K562 (cell line): Measurements from ENCODE around the gene SMG9. TPM values are rescaled to one million over a fixed set of nuclear protein-coding genes. Genes with fewer than 3 reads are reported as not detected.
A peak's percentile ranks its signal among the peaks of the same experiment; 100 is the strongest.

Source experiments
- ATAC-seq: fragments of 200-7000 bp; cut with Tn5 transposase; 3 replicates; pipeline ENCODE4 v1.9.1; 2020; ENCODE audit warnings: moderate library complexity
- BruUV-seq: library from RNA; stranded (reverse); fragments of 400-500 nt; replicated peaks from 2 replicates; lab custom pipeline; 2021; lab: Mats Ljungman, UMichigan
- CTCF ChIA-PET: fragments of 300-600 bp; formaldehyde crosslinking; extraction: SDS; loops from one replicate; lab custom pipeline; 2021; ENCODE audit warnings: low intra/inter-chr PET ratio; lab: Yijun Ruan, JAX
- POLR2A ChIA-PET: fragments of 300-600, 350-650 bp; sonication (Branson Sonifier 250); formaldehyde crosslinking; extraction: SDS; loops from one replicate; lab custom pipeline; 2021; ENCODE audit warnings: antibody characterized with exemption, inconsistent platforms; lab: Yijun Ruan, JAX
- DNase-seq, 4 experiments: peaks; one replicate each; pipeline versions ENCODE4 v3.0.0 to v3.0.0-alpha.2; 2011 to 2018; ENCODE audit warnings: low spot score in 3 of 4, mixed read lengths in 3 of 4; ENCODE audit errors: extremely low read depth in 1 of 4
- FAIRE-seq: peaks from 2 replicates; lab custom pipeline; 2011; peaks lifted over from hg19 to GRCh38; lab: Jason Lieb, UNC
- H2AFZ ChIP-seq: 2 replicates; pipeline ENCODE4 v1.6.0; 2011; ENCODE audit warnings: low read depth, low read length, control low read depth, inconsistent platforms
- H3K27ac ChIP-seq: fragments of 200-600 bp; 3 replicates; pipeline ENCODE4 v1.8.0; 2011; ENCODE audit warnings: low read depth, mild to moderate bottlenecking, control low read depth, inconsistent platforms, low read length, moderate library complexity, mixed read lengths; ENCODE audit errors: extremely low read depth
- H3K27me3 ChIP-seq, 2 experiments: fragments of 300-600 bp in 1 of 2; 2 replicates in 1 of 2; 3 replicates in 1 of 2; pipeline versions ENCODE4 v1.6.0 to v1.8.0; 2011; ENCODE audit warnings: inconsistent platforms in 2 of 2, low read length in 2 of 2, mild to moderate bottlenecking in 1 of 2, mixed read lengths in 1 of 2, moderate library complexity in 1 of 2; ENCODE audit not compliant: control insufficient read depth in 2 of 2, insufficient read depth in 2 of 2
- H3K36me3 ChIP-seq: fragments of 300-600 bp; 3 replicates; pipeline ENCODE4 v1.8.0; 2011; ENCODE audit warnings: mild to moderate bottlenecking, low read length, inconsistent platforms; ENCODE audit not compliant: control insufficient read depth, insufficient read depth
- H3K4me1 ChIP-seq, 2 experiments: fragments of 200-600 bp in 1 of 2; replicated peaks in 1 of 2; 2 replicates in 1 of 2; 3 replicates in 1 of 2; pipeline versions ENCODE4 v1.5.1 to v1.8.0; 2011; ENCODE audit warnings: inconsistent platforms in 2 of 2, low read length in 2 of 2, mild to moderate bottlenecking in 1 of 2, mixed read lengths in 1 of 2, moderate library complexity in 1 of 2; ENCODE audit not compliant: control insufficient read depth in 2 of 2, insufficient read depth in 2 of 2
- H3K4me2 ChIP-seq: 2 replicates; pipeline ENCODE4 v1.6.1; 2011; ENCODE audit warnings: low read length, control low read depth, inconsistent platforms, mixed read lengths; ENCODE audit not compliant: insufficient read depth
- H3K4me3 ChIP-seq: fragments of 200-600 bp; sonication (generic), shearing (Covaris generic); 2 replicates; pipeline ENCODE4 v1.5.1; 2016; ENCODE audit warnings: control low read depth, inconsistent platforms
- H3K79me2 ChIP-seq: fragments of 200-600 bp; 3 replicates; pipeline ENCODE4 v1.8.0; 2011; ENCODE audit warnings: low read length, inconsistent platforms; ENCODE audit not compliant: control insufficient read depth, insufficient read depth
- H3K9ac ChIP-seq, 2 experiments: 2 replicates each; pipeline versions ENCODE4 v1.6.0 to v1.6.1; 2011; ENCODE audit warnings: low read depth in 2 of 2, low read length in 2 of 2, control low read depth in 1 of 2, inconsistent platforms in 1 of 2, mild to moderate bottlenecking in 1 of 2, mixed read lengths in 1 of 2; ENCODE audit not compliant: insufficient read depth in 1 of 2
- H3K9me1 ChIP-seq: one replicate; pipeline ENCODE4 v1.6.0; 2011; ENCODE audit warnings: inconsistent platforms, mild to moderate bottlenecking, low read length, moderate library complexity; ENCODE audit not compliant: control insufficient read depth, insufficient read depth
- H3K9me3 ChIP-seq: replicated peaks from 2 replicates; pipeline ENCODE4 v1.5.1; 2011; ENCODE audit warnings: low read depth, low read length, inconsistent platforms; ENCODE audit not compliant: control insufficient read depth, insufficient read depth
- H4K20me1 ChIP-seq: replicated peaks from 2 replicates; pipeline ENCODE4 v1.6.1; 2011; ENCODE audit warnings: low read length, inconsistent platforms, mixed read lengths; ENCODE audit not compliant: control insufficient read depth, insufficient read depth
- EP300 ChIP-seq: IDR thresholded peaks from 2 replicates; pipeline ENCODE4 v1.6.1; 2012; ENCODE audit warnings: low read length, improper control_type of control experiment
- ETV6 ChIP-seq, 3 experiments: fragments of 150-350 bp in 1 of 3; sonication (generic) in 1 of 3; formaldehyde crosslinking in 1 of 3; IDR thresholded peaks; 2 replicates each; pipeline versions ENCODE4 v1.6.1 to v1.8.0; 2014 to 2022; ENCODE audit warnings: borderline replicate concordance in 2 of 3, low read depth in 2 of 3, antibody characterized with exemption in 1 of 3, low read length in 1 of 3, mild to moderate bottlenecking in 1 of 3, missing genetic modification reagents in 1 of 3
- NFE2 ChIP-seq: IDR thresholded peaks from 2 replicates; pipeline ENCODE4 v1.6.1; 2014; ENCODE audit warnings: antibody characterized with exemption, low read depth
- NR2F6 ChIP-seq: fragments of 450-650 bp; formaldehyde crosslinking; IDR thresholded peaks from 2 replicates; pipeline ENCODE4 v1.4.0; 2020; ENCODE audit warnings: mild to moderate bottlenecking
- NUFIP1 ChIP-seq: fragments of 450-650 bp; IDR thresholded peaks from 2 replicates; pipeline ENCODE4 v1.6.1; 2018; ENCODE audit not compliant: partially characterized antibody
- PTTG1 ChIP-seq: fragments of 450-650 bp; IDR thresholded peaks from 2 replicates; pipeline ENCODE4 v1.6.1; 2016; ENCODE audit warnings: low read depth, mild to moderate bottlenecking, missing genetic modification characterization, missing compliant biosample characterization
- RBM17 ChIP-seq: fragments of 200-400 bp; formaldehyde crosslinking; IDR thresholded peaks from 2 replicates; pipeline ENCODE4 v1.6.1; 2017; ENCODE audit warnings: low read depth, mild to moderate bottlenecking, low read length, borderline replicate concordance
- SIX5 ChIP-seq, 2 experiments: IDR thresholded peaks; 2 replicates each; pipeline ENCODE4 v1.6.1; 2011; ENCODE audit warnings: low read length in 2 of 2, borderline replicate concordance in 1 of 2, low read depth in 1 of 2, mild to moderate bottlenecking in 1 of 2, moderate library complexity in 1 of 2; ENCODE audit not compliant: insufficient read depth in 1 of 2
- TSHZ1 ChIP-seq: fragments of 250-450 bp; sonication (Bioruptor Pico); IDR thresholded peaks from 2 replicates; pipeline ENCODE4 v1.4.0; 2020; ENCODE audit warnings: mild to moderate bottlenecking, moderate library complexity
- U2AF1 ChIP-seq: fragments of 200-400 bp; formaldehyde crosslinking; optimal IDR thresholded peaks from 2 replicates; pipeline ENCODE3; 2017; ENCODE audit warnings: mild to moderate bottlenecking, low read depth, low read length, moderate library complexity
- XRCC3 ChIP-seq: fragments of 450-650 bp; IDR thresholded peaks from 2 replicates; pipeline ENCODE4 v1.6.1; 2017; ENCODE audit warnings: mild to moderate bottlenecking, moderate library complexity
- ZNF766 ChIP-seq: fragments of 200-800 bp; sonication (Bioruptor generic); conservative IDR thresholded peaks from 2 replicates; pipeline ENCODE4 v1.6.1; 2016; ENCODE audit warnings: missing genetic modification characterization, missing compliant biosample characterization
- WGBS: fragments of 100-300 bp; shearing (Covaris generic); methylation state at CpG from one replicate; pipeline ENCODE4 v1.1.6; 2016; ENCODE audit warnings: low coverage, mixed read lengths; ENCODE audit not compliant: insufficient coverage; ENCODE audit errors: missing lambda C conversion rate; 5-methylcytosine and 5-hydroxymethylcytosine counted together
- in situ Hi-C: fragments of 300-500 bp; cut with MboI; formaldehyde crosslinking; loops from 4 replicates; pipeline ENCODE4 v1.15.0; 2018; ENCODE audit warnings: inconsistent platforms, mixed read lengths
- intact Hi-C: fragments of 100-400 bp; cut with micrococcal nuclease; formaldehyde crosslinking; loops from 2 replicates; pipeline ENCODE4 v1.14.2; 2022
- polyA plus RNA-seq, 8 experiments: library from polyadenylated mRNA; depleted of rRNA in 4 of 8; stranded (reverse) in 5 of 8; unstranded in 3 of 8; fragments of >200 nt; fragmentation: Nextera tagmentation in 2 of 8; fragmentation: Illumina TruSeq in 1 of 8; extraction: Ambion mirVana in 2 of 8; extraction: Trizol in 1 of 8; gene quantifications; 2 replicates each; pipeline versions ENCODE4 v1.2.1 to v1.2.3, GENCODE V29; 2011 to 2014; ENCODE audit warnings: inconsistent platforms in 1 of 8, missing spikeins in 1 of 8
- total RNA-seq, 7 experiments: library from RNA; depleted of rRNA in 6 of 7; stranded (reverse); fragments of >200 nt in 6 of 7; fragmentation: Illumina TruSeq in 2 of 7; extraction: Trizol in 2 of 7; gene quantifications; 2 replicates each; pipeline versions ENCODE4 v1.2.1 to v1.2.3, GENCODE V29; 2011 to 2021; ENCODE audit warnings: low replicate concordance in 1 of 7
- TF ChIP-seq, protein P1 (sequence below): fragments of 450-650 bp; IDR thresholded peaks from 2 replicates; pipeline ENCODE4 v1.6.1; 2017; ENCODE audit warnings: antibody characterized with exemption

Gene SMG9
- total and polyA plus RNA-seq, 9 of the 15 experiments (the other 6 are each of a cell fraction or from before 2014, with no cell fraction given) = 1.7 to 79.7 (median 40.2) TPM

- TF ChIP-seq TSHZ1 = no peak
Measured at GRCh38 chr19:43739439-43740235, 15.1 kb downstream of the SMG9 start (continued).

- Histone ChIP-seq H3K27me3 (no peaks in the 10 kb centered on the region), H3K9ac (0 out of 4 replicates have a peak overlapping the region, but pooled peaks of 1 of the 2 experiments have one; percentile 38), H3K36me3 (peaks cover 93% of the 10 kb centered on the region), H3K27ac (no peak overlapping the region), H3K4me2 (no peak overlapping the region), H3K4me3 (no peak overlapping the region), H3K9me3 (no peaks in the 10 kb centered on the region), H3K79me2 (no peaks in the 10 kb centered on the region), H3K9me1 (peaks cover 3% of the 10 kb centered on the region), H2AFZ (no peak overlapping the region), H4K20me1 (no peaks in the 10 kb centered on the region; the same call in 1 of the 2 replicates), H3K4me1 (no peaks in the 10 kb centered on the region)
- BruUV-seq = no TSS peak
- POLR2A ChIA-PET = interaction anchor here (0.6 to 0.7 kb wide), 3 partner anchors 9 to 79 kb away, joined by 3 to 4 read pairs (median 3); no protein-coding TSS in a partner anchor
- FAIRE-seq (no peak), DNase-seq (no peak), ATAC-seq (no peak)
- intact Hi-C loops = no loop called here
- CTCF ChIA-PET = no interaction called here
- in situ Hi-C loops = no loop called here
- WGBS = 67% methylated on average over 5 of the region's 5 CpGs
- TF ChIP-seq ETV6 (IDR thresholded peaks at IDR 0.05; ENCODE audit: borderline replicate concordance in 1 of 2, low read depth in 2 of 2, low read length in 1 of 2) = no peak
- no peak for TF ChIP-seq ETV6 (CRISPR knock-in tag; IDR thresholded peaks at IDR 0.05; ENCODE audit: borderline replicate concordance)
- no peak for TF ChIP-seq EP300
- no peak for TF ChIP-seq RBM17
- TF ChIP-seq ZNF766 (CRISPR knock-in tag) = no peak
- no peak for TF ChIP-seq SIX5 (IDR thresholded peaks at IDR 0.05; ENCODE audit: borderline replicate concordance in 1 of 2, insufficient read depth in 1 of 2, low read depth in 1 of 2, low read length in 2 of 2)
- TF ChIP-seq PTTG1 (tag) = no peak
- TF ChIP-seq, protein P1, sequence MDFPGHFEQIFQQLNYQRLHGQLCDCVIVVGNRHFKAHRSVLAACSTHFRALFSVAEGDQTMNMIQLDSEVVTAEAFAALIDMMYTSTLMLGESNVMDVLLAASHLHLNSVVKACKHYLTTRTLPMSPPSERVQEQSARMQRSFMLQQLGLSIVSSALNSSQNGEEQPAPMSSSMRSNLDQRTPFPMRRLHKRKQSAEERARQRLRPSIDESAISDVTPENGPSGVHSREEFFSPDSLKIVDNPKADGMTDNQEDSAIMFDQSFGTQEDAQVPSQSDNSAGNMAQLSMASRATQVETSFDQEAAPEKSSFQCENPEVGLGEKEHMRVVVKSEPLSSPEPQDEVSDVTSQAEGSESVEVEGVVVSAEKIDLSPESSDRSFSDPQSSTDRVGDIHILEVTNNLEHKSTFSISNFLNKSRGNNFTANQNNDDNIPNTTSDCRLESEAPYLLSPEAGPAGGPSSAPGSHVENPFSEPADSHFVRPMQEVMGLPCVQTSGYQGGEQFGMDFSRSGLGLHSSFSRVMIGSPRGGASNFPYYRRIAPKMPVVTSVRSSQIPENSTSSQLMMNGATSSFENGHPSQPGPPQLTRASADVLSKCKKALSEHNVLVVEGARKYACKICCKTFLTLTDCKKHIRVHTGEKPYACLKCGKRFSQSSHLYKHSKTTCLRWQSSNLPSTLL = no peak
- no peak for TF ChIP-seq XRCC3
- TF ChIP-seq NR2F6 (CRISPR knock-in tag) = no peak
- TF ChIP-seq NFE2 = no peak
- no peak for TF ChIP-seq NUFIP1
- TF ChIP-seq U2AF1 = no peak
Measured at GRCh38 chr19:43738780-43739211, 16.0 kb downstream of the SMG9 start.
